ENCODE data around the gene ADAMTS7.
"Not testable (repeated sequence)": the region's sequence is repeated elsewhere in the genome, so short reads cannot be mapped to it uniquely, and the experiment has no call there.

ADAMTS7 gene

GRCh38 chr15:78752492-78753358 lies 58.5 kb downstream of the ADAMTS7 start:
- DNase-seq, result no peak

- DNase-seq, result no peak
Observed at GRCh38 chr15:78751602-78751979, 59.7 kb downstream of the ADAMTS7 start.

GRCh38 chr15:78750974-78751601 lies 60.2 kb downstream of the ADAMTS7 start:
- DNase-seq, result peak; percentile 49

GRCh38 chr15:78750566-78750965 lies 60.7 kb downstream of the ADAMTS7 start:
- DNase-seq, result no peak

GRCh38 chr15:78749831-78750230 lies 61.4 kb downstream of the ADAMTS7 start:
- no peak for DNase-seq

GRCh38 chr15:78747877-78748276 lies 63.4 kb downstream of the ADAMTS7 start:
- DNase-seq, result not testable (repeated sequence)

- DNase-seq, result not testable (repeated sequence)
Observed at GRCh38 chr15:78741674-78742073, 69.6 kb downstream of the ADAMTS7 start.

GRCh38 chr15:78740904-78741274 lies 70.4 kb downstream of the ADAMTS7 start:
- DNase-seq, result no peak

- peak; percentile 58 for DNase-seq
Observed at GRCh38 chr15:78739996-78740903, 71.0 kb downstream of the ADAMTS7 start.

- DNase-seq, result no peak
Observed at GRCh38 chr15:78739206-78739605, 72.1 kb downstream of the ADAMTS7 start.

- DNase-seq, result not testable (repeated sequence)
Observed at GRCh38 chr15:78737931-78738558, 73.2 kb downstream of the ADAMTS7 start.

- no peak for DNase-seq
Observed at GRCh38 chr15:78737187-78737820, 74.0 kb downstream of the ADAMTS7 start.

GRCh38 chr15:78736286-78736685 lies 75.0 kb downstream of the ADAMTS7 start:
- not testable (repeated sequence) for DNase-seq

GRCh38 chr15:78734451-78735064 lies 76.7 kb downstream of the ADAMTS7 start:
- no peak for DNase-seq

GRCh38 chr15:78732634-78733033 lies 78.6 kb downstream of the ADAMTS7 start:
- DNase-seq, result no peak

- no peak for DNase-seq
Observed at GRCh38 chr15:78730955-78731354, 80.3 kb downstream of the ADAMTS7 start.

GRCh38 chr15:78728427-78728826 lies 82.8 kb downstream of the ADAMTS7 start:
- not testable (repeated sequence) for DNase-seq

- DNase-seq, result no peak
Observed at GRCh38 chr15:78727561-78727960, 83.7 kb downstream of the ADAMTS7 start.

GRCh38 chr15:78726870-78727551 lies 84.3 kb downstream of the ADAMTS7 start:
- DNase-seq, result no peak

GRCh38 chr15:78719819-78720450 lies 91.3 kb downstream of the ADAMTS7 start:
- DNase-seq, result not testable (repeated sequence)

- no peak for DNase-seq
Observed at GRCh38 chr15:78718837-78719236, 92.4 kb downstream of the ADAMTS7 start.

All from NCI-H1694 (cell line).